Stimulated activated CD4-positive, alpha-beta T cell treated with anti-CD3 and anti-CD28 coated beads, Interleukin-4, amount 100 ng/mL, for 4 hours (primary cell): ENCODE measurements around the gene KCNMA1.

Experiments used
- DNase-seq, 2 experiments: peaks; one replicate each; pipeline ENCODE4 v3.0.0-alpha.2; 2020

Gene KCNMA1

DNA sequence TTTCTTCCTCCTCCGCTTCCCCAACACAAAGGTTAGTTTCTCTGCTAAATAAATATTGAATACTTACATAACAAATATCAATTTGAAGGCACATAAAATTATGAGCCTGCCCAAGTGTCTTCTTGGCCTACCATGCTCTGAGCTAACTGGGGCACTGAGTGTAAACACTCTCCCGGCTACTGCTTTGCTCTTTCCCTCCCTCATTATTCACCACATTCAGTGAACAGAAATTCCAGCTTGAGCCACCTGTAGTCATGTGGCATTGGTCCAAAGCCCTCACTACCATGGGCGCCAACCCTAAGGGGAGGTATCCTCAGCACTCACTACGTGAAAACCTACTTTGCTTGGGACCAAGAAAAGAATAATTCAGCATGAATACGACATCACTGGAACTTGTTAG is 409.0 kb downstream of the KCNMA1 start:
- no peak for DNase-seq

- DNase-seq, result no peak
Measured at GRCh38 chr10:77226853-77227565, 410.6 kb downstream of the KCNMA1 start.

GRCh38 chr10:77226452-77226851 is 411.2 kb downstream of the KCNMA1 start:
- DNase-seq, result no peak

- no peak for DNase-seq
Measured at GRCh38 chr10:77226020-77226419, 411.6 kb downstream of the KCNMA1 start.

DNA sequence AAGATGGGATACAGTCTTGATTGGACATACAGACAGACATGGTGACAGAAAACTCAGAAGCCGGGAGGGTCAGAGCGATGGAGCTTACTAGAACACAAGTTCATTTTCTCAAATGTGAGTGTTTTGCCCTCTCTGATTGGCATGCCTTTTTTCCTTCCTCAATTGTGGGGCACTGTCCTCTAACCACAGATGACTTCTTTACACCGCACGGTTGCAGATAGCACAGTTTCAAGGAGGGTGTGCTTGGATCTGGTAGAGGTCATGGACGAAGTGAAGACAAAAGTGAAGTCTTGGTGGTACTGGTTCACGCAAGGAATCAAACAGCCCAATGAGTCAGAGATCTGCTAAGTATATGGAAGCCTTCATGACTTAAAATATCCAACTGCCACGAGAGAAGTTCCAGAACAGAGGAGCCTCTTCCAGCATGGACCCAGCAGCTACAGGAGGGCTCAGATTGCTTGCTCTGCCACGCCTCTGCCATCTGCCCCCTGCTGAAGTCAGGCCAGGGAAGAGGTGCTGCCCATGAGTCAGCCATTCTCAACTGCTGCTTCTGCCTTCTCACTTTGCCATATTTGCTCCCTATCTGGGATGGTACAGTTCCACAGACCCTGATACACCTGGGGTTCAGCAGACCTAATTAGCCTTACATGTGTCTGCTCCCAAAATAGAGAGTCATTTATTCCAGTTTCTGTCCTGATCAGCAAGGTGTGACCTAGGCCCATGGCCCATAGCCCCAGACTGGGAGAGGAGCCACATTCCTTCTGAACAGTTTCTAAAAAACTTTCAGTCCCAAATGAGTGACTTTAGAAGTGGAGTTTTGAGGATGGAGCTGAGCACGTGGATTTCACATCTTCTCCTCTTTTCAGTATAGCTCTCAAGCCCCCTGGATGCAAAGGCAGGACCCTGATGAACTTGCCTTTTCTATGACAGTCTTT is 413.8 kb downstream of the KCNMA1 start:
- DNase-seq, result no peak

GRCh38 chr10:77220150-77220549 is 417.5 kb downstream of the KCNMA1 start:
- DNase-seq, result no peak

DNA sequence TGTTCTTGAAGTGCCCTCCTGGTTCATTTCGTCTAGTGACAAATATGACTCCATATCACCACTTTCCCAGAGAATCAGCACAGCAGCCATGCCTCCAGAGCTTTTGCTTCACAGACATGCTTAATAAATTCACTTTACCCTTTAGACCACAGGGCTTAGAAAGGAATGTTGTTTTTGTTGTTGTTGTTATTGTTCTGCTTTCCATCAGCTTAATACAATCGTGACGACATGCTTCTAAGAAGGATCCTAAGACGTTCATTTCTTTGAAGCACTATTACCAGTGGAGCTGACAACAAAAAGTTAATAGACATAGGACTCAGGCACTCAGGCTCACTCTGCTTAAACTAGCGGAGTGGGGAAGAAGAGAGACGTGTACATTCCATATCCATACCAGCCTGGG is 418.6 kb downstream of the KCNMA1 start:
- DNase-seq, result no peak

DNA sequence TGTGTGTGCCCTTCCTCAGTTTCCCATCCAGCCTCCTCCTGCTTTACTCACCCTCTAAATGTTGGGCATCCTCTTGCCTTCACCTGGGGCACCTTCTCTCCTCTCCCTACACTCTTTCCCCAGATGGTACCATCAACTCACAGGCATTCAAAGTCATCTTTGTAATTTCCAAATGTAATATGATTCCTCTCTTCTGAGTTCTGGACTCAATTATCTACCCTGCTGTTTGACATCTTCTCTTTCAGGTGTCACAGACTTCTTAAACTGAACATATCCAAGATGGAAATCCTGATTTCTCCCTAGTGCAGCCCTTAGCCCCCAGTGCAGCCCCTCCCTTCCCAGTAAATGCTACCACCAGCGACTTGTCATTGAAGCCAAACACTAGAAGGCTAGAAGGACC is 422.8 kb downstream of the KCNMA1 start:
- no peak for DNase-seq

- no peak for DNase-seq
Measured at GRCh38 chr10:77212632-77213031, 425.0 kb downstream of the KCNMA1 start.

GRCh38 chr10:77210645-77211044 is 427.0 kb downstream of the KCNMA1 start:
- DNase-seq, result no peak

DNA sequence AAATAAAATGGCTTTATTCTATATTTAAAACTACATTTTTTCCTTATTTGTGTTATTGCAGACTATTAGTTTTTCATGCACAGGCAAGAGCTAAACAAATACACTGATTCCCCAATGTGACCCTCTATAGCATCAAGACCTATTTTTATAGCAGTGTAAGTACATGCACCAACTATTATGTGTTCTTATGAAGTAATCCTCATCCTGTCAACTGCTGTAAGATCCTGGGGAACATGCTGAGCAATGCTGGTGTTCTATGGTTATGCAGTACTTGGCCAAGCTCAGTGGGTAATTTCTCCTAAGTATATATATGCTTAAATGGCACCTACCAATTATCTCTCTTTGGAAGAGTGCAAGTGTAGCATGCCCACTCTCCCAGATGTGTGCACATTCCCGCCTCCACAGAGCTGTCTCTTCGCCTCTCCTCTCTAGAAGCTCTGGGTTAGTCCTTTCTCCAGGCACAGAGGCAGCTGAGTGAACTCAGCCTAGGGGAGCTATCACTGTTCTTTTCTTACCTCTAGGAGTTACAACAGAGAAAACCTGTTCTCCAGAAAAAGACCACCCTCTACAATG is 428.8 kb downstream of the KCNMA1 start:
- DNase-seq, result no peak

DNA sequence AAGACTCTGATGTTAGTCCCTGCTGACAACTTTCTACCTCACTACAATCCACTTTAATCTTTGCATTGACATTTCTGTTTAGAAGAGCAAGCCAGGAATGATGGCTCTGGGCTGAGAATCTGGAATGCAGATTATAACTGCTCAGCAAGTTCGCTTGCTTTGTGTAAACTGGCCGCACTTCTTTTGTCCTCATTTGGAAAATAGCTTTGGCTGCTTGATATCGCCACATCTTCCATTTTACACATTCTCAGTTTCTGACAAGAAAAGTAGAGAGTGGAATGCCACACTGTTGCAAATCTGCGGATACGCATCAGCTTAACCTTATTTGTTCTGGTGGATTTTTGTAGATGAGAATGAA is 429.8 kb downstream of the KCNMA1 start:
- no peak for DNase-seq

DNA sequence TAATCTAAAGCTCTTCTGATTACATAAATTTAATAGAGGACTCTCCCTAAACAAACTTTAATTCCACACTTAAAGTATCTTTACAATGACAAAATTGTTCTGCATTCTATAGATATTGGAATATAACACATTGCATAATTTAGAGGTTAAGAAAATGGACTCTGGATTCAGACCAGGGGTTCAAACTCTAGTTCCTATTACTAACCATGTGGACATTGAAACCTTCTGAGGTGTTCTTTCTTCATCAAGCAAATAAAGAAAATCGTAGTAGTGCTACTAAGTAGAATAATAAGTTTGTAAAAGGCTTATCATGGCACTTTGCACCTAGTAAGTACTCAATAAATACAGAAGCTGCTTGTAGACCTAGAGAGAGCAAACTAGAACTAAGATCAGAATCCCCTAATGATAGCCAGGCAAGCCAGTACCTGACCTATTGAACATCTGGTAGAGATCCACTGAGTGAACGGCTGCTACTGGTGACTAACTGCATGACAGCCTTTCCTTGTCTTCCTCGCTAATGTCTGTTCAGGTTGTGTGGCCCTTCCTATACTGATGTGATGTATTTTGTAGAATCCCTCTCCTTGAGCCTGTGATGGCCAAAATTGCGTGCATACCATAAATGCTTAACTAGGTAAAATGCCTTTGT is 430.3 kb downstream of the KCNMA1 start:
- no peak for DNase-seq

DNA sequence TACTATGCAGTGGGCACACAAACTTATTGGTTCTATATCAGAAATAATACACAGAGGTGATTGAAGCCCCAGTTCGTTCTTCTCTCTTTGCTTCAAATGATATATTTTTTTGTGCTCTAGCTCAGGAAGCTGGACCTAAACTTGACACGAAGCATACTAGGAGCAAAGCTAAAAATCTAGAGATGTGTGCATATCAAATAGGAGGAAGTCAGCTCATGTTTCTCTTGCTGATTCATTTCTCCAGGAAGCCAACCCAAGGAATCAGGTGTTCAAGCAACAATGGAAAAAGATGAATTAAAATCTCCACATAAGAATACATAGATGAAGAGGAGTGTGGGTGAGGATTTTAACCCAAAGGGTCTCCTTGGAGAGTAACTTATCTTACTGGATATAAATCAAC is 432.5 kb downstream of the KCNMA1 start:
- no peak for DNase-seq

- no peak for DNase-seq
Measured at GRCh38 chr10:77204171-77204570, 433.4 kb downstream of the KCNMA1 start.

- DNase-seq, result no peak
Measured at GRCh38 chr10:77202857-77203256, 434.8 kb downstream of the KCNMA1 start.

DNA sequence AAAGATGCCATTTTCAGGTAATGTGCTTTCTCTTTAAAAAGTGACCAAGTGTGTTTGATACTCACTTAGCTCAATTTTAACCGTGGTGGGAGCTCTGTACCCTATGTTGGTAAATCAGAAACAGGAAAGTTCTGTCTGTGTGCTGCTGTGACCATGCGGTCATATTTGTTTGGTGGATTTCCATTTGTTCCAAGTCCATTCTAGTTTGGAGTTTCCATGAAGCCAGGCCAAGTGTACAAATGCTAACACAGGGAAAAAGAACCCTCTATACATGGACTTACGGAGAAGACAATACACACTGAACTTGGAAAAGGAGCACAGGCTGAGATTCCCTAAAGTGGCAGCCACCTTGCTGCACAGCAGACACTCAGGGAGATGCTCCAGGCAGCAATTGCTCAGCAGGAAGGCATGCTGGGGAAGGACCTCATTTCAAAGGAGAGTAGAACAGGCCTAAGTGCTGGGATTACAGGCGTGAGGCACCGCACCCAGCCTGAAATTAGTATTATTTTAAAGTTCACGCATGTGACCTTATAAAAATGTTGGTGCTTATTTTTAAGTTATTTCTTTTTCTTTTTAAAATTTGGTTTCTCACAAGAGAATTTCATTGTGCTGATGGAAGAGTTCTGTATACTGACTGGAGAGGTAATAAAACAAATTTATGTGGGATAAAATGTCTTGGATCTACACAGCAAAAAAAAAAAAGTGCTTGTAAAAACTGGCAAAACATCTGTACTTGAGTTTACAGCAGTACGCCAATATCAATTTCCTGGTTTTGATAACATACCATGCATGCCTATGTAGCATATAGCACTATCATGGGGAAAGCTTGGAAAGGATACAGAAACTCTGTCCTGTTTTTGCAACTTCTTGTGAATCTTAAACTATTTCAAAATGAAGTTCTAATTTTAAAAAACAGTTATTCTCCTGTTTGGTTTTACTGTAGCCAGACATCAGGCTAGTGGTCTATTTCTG is 436.2 kb downstream of the KCNMA1 start:
- no peak for DNase-seq

- DNase-seq, result no peak
Measured at GRCh38 chr10:77197544-77197943, 440.1 kb downstream of the KCNMA1 start.

- no peak for DNase-seq
Measured at GRCh38 chr10:77196614-77197013, 441.0 kb downstream of the KCNMA1 start.

DNA sequence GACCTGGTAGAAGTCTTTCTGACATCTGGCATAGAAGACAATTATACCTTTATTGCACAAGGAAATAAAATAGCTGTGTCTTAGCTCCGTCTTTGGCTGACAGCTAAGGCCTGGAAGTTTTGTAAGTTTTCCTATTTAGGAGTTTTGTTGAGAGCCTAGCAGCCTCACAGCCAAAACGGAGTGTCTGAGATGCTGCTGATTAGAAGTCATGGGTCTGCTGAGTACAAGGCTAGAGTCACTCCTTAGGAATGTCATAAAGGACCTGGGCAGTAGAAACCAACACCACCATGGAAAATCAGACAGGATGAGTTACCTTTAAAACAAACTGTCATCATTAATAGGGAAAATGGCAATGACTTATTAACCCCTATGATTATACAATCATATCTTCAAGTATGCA is 442.5 kb downstream of the KCNMA1 start:
- DNase-seq, result no peak

GRCh38 chr10:77193001-77193400 is 444.6 kb downstream of the KCNMA1 start:
- no peak for DNase-seq

GRCh38 chr10:77192402-77192801 is 445.2 kb downstream of the KCNMA1 start:
- no peak for DNase-seq
